ENCODE measurements around the gene ARG2.

The ARG2 gene

DNA sequence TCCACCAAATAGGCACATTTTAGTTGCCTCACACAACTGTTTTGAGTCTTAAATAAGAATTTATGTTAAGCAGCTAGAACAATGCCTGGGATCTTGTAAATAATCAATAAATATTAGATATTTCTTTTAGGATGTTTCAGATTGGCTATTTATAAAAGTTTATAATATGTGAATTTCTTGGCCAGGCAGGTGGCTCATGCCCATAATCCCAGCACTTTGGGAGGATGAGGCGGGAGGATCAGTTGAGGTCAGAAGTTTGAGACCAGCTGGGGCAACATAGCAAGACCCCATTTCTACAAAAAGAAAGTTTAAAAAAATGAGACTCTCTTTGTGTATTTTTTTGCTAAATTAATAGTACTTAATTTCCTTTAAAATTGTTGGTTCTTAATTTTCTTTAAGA, 21.8 kb downstream of the ARG2 start:
- no peak for FAIRE-seq

DNA sequence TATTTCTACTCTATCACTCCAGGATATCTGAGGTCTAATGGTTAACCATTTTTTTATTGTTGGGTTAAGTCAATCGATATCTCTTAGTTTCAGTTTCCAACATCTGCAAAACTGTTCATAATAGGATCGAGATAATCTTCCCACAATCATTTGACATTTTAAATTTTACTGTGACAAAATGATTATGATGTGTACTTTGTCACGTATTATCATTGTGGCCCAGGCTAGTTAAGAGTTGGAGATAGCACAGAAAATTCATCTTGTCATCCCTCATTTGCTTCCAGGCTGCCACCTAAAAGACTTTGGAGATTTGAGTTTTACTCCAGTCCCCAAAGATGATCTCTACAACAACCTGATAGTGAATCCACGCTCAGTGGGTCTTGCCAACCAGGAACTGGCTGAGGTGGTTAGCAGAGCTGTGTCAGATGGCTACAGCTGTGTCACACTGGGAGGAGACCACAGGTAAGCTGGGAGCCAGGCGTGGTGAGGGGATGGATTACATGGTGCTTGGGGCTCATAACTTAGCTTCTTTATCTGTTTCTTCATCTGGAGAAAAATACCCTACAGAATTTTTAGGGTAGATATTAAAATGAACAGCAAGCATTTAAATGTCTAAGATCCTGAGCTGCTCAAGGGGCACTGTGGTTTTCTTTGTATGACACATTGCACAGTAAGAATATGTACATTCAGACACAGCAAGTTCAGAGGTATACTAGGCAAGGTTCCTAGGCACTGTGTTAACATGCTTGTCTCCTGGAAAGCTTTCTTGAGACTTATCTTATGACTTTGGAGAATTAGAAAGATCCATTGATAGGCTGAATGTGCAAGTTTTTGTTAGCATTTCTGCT, 22.4 kb downstream of the ARG2 start:
- no peak for FAIRE-seq

DNA sequence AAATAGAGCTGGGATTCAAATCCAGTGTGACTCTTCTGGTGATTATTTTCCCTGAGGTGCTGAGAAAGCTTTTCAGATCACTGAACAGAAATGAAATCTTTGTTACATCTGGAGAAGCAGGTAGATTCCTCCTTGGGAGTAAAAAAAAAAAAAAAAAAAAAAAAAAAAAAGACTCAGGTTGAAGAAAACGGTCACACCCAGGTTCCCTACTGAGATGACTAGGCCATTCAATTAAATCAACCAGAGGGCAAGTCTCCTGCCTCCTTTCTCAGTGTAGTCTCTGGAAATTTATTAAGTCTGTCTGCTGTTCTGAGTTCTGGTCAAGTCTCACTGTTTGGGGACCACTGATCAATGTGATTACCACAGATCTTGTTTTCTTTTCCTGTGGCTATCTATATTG, 24.0 kb downstream of the ARG2 start:
- FAIRE-seq, result no peak

DNA sequence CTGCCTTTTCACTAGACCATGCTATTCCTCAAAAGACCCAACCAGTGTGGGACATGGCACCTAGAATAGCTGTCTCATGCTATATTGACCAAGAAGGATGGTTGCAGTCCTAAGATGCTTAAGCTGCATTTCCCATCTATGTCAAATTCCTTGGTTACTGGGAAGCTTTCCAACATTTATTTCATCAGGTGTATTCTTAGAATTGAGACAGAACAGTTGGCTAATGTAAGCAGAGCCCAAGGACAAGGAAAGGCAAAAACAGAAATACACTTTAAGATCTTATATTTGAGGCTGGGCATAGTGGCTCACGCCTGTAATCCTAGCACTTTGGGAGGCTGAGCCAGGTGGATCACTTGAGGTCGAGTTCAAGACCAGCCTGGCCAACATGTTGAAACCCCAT, 24.7 kb downstream of the ARG2 start:
- no peak for FAIRE-seq

DNA sequence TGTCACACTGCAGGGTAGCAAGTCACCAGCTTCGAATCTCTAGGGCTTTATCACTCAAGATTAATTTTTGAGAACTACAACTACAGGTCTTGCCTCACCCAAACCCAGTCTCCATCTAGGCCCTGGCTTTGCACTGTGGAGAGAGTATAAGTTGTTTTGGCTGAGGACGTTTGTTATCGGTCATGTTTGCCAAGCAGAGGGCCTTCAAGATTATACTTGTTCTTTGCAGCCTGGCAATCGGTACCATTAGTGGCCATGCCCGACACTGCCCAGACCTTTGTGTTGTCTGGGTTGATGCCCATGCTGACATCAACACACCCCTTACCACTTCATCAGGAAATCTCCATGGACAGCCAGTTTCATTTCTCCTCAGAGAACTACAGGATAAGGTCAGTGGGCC, 25.7 kb downstream of the ARG2 start:
- no peak for FAIRE-seq

DNA sequence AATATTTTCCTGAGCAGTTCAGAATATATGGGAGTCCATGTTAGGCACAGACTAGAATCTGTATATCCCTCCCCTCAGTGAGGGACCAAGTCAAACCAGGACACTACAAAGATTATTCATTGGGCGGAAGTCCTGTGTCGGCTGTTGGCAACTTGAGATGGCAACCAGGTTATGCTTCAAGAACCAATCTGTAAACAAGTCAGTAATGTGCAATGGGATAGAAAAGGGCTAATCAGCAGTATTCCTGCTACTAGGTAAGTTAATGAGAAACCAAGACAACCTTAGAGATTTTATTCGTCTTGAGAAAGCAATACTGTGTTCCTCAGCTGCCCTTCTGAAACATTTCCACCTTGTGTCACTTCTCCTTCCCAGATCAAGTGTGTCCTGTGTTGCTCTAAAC, 26.4 kb downstream of the ARG2 start:
- FAIRE-seq, result no peak

DNA sequence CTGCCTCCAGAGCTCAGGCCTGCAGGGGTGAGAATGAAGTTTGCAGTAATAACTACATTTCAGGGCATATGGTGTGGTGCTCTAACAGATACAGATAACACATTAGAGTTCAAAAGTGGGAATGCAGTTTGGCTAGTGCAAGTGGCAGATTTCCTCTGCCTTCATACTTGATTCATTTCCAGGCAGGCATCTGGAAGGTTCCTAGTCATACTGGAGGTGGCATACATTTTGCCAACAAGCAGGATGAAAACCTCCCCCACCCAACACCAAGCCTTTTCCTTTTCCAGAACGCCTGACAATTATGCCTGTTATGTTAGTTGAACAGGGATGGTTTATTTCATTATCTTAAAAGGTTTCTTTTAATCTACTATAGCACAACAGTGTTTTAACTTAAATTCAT, 30.4 kb downstream of the ARG2 start:
- FAIRE-seq, result no peak

DNA sequence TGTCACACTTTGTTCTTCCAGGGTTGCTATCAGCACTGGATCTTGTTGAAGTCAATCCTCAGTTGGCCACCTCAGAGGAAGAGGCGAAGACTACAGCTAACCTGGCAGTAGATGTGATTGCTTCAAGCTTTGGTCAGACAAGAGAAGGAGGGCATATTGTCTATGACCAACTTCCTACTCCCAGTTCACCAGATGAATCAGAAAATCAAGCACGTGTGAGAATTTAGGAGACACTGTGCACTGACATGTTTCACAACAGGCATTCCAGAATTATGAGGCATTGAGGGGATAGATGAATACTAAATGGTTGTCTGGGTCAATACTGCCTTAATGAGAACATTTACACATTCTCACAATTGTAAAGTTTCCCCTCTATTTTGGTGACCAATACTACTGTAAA, 31.0 kb downstream of the ARG2 start:
- no peak for FAIRE-seq

DNA sequence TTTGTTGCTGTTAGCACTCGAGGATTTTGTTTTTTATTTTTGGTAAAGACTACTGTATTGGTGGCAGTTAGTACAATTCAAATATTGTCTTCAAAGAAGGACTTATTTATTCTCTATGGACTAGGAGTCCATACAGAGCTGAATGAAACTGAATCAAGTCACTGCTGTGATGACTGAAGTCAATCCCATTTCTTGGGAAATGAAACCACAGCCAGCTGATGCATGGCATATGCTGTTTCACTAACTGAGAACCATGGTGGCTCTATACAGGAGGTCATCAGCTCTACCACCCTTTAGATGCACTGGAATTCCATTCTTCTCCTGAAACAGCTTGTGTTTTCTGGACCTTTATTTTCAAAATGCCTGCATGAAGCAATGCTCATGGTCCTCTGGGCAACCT, 32.5 kb downstream of the ARG2 start:
- no peak for FAIRE-seq

DNA sequence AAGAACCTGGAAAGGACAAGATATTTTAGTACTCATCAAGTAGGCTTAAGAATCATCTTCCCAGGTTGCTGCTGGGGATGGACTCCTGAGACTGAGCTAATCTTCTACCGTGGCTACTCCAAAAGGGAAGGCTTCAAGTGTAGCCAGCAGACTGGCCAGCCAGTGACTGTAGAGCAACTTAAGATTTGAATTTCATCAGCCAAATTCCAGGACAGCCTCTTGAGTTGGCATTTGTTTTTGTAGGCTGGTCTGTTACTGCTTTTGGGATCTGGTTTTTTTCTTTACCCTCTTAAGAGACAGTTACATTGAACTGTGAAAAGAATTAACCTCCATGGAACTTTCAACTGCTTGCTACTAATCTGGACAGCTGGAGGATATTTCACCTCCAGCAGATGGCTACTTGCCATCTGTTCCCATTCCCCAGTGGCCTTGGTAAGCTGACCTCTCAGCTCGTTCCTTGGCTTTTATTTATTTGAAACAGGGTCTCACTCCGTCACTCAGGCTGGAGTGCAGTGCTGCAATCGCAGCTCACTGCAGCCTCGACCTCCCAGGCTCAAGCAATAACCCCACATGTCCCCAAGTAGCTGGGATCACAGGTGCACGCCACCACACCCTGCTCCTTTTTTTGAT, 34.0 kb downstream of the ARG2 start:
- no peak for FAIRE-seq

DNA sequence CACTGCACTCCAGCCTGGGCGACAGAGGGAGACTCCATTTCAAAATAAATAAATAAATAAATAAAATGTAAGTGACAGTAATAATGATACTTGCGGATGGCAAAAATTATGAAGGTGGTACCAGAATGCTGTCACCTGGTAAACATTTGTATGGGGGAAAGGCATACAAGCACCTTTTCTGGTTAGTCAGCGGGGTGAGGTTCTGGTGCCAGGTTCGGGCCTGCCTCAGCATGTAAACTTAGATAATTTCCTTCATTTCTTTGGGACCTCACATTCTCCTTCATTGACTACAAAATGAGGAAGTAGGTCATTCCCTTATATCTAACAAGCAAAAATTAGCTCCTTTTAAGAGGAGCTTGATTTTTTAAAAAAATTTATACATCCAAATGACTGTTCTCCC, 43.9 kb downstream of the ARG2 start:
- no peak for FAIRE-seq

DNA sequence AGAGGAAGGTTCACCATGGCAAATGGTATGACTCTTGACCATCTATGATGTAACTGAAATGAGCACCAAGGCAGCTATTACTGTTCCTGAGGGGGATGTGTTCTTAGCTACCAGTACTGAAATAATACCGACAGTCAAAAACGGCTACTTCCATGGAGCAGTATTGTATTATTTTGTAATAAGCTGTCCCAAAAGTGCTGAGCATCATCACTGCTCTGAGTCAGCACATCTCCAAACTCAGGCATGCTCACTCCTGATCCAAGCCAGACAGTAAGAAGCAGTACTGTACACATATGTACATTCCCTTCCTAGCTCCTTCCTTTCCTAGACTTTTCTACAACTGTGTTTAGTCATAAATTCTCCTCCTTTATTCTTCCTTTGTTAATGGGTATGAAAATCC, 46.1 kb downstream of the ARG2 start:
- FAIRE-seq, result no peak

DNA sequence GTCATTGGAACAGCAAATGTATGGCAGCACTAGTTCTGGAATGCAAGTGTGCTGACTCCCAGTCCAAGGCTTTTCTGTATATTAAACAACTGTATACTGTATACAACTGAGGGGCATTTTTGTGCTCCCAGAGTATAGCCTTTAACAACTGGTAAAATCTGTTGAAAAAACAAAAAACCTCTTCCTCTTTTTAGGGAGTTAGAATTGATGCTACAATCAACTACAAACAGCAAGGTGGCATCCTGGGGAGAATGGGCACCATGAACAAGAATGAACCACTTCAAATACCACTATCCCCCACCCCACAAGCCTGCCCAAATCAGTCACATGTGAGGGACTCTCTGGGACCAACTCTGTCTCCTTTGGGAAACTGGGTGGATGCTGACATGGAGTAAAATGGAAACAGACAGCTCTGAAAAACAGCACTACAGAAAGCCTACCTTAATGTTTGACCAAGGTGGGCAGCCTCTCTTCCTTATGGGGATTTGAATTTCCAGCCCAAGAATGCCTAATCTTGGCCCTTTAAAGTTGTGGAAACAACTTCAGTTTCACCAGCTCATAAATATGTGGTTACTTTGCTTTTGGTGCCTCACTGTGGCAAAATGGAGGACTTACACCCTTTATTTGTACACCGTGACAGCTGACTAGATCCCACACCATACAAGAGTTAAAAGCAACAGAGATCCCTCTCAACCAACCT, 47.2 kb downstream of the ARG2 start:
- no peak for FAIRE-seq

DNA sequence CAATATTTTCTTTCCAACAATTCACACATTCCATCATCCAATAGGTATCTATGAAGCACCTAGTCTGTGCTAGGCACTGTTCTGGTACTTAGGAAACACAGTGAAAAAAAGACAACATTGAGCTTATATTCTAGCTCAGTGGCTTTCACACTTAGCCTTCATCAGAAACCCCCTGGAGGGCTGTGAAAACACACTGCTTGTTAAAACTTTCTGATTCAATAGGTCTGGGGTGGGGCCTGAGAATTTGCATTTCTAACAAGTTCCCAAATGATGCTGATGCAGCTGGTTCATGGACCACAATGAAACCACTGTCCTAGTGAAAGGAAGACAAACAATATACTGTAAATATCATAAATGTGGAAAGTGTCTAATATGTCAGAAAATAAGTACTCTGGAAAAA, 48.8 kb downstream of the ARG2 start:
- no peak for FAIRE-seq

DNA sequence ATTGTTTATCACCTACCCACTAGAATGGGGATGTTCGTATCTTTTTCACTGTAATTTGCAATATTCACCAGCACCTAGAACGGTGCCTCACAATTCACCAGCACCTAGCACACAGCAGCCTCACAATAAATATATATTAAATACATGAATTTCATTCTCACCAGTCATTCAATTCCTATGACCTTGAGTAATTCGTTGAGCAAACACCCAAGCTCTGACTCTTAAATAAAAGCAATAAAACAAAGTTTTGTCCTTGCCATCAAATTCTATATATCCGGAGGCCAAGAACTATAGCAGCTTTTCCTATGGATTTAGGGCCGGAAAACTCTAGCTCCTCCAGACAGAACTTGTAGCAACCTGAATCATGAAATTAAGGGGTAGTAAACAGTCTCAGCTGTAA, 53.7 kb downstream of the ARG2 start:
- no peak for FAIRE-seq

DNA sequence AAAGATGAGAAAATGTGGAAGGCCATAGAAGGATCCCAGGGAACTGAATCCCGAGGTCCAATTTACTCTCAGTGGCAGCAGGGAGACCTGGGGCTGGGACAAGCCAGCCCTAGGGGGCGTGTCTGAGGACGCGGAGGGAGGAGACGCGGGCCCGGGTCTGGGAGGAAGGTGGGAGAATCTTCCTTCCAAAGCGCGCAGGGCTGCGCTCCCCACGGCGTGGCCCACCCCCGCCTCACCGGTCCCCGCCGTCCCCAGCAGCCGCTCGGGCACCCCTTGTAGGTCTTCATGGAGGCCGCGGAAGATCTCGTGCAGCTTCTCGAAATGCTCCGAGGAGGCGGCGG, 54.4 kb downstream of the ARG2 start:
- FAIRE-seq, result no peak

DNA sequence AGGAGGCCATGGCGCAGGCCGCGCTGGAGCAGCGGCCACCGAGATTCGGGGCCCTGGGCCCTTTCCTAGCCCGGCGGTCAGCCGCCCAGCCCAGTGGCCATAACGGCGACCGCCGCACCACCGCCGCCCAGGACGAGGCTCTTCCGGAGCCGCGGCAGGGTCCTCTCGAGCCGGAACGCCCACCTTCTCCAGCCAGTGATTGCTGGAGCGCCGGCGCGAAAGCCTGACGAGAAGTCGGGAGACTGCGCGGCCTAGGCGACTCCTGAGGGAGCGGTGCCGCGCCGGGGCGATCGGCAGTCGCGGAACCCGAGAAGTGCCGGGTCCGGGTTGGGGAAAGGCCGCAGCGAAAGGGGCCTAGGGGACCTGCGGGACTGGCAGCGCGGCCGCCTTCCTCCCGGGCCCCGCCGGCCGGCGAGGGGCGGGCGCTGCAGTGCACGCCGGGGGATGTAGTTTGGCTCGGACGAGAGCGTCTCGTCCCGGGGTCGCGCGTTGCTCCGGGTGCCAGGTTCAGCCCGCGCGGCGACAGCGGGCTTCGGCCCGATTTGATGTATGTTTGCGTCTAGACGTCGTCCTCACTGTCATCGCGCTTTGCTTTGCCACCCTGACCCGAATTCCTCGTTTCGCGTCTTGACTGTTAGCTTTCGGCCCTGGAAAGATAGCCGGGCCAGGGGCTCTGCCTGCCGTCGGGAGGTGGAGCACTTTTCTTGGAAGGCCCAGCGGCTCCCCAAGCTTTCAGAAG, 54.9 kb downstream of the ARG2 start, which contains the start of gene VTI1B:
Gene VTI1B, minus strand, starts transcription at position 153 of the 739 bp plus-strand sequence. Its CDS starts 143 bp downstream, at position 10.
- FAIRE-seq, result no peak

DNA sequence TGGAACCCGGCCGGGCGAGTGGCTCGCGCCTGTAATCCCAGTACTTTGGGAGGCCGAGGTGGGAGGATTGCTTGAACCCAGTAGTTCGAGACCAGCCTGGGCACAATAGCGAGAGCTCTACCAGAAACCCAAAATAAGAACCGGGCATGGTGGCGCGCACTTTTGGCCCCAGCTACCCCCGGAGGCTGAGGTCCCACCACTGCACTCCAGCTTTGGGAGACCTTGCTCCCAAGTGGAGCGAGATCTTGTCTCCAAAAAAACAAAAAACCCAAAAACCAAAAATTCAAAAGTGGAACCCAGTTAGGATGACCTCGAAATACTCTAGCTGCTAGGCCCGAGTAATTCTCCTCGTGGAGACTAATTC, 55.5 kb downstream of the ARG2 start:
- no peak for FAIRE-seq

DNA sequence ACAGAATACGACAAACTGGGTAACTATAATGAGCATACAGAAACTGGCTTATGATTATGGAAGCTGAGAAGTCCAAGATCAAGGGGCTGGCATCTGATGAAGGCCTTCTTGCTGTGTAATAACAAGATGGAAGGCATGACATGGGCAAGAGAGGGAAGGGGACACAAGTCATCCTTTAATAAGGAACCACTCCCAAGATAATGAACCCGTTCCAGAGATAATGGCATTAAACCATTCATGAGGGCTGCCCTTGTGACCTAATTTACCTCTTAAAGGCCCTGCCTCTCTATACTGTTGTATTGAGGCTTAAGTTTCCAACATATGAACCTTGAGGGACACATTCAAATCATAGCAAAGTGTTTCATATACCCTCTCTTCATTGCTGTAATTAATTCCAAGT, 59.3 kb downstream of the ARG2 start:
- no peak for FAIRE-seq

DNA sequence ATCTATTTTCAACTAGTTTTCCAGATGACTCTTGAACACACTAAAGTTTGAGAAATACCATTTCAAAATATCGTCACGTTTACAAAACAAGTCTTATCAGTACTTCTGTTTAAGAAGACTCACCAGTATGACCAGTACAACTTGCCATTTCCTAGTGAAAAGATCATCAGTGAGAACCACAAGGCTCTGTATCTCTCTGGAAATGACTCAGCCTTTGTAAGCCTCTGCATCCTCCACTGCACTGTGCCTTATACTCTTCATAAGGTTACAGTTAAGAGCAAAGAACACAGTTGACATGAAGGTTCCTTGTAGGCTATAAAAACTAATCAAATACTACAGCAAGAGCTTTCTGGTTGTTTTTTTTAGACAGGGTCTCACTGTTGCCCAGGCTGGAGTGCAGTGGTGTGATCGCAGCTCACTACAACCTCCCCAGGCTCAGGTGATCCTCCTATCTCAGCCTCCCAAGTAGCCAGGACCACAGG, 60.4 kb downstream of the ARG2 start:
- no peak for FAIRE-seq

DNA sequence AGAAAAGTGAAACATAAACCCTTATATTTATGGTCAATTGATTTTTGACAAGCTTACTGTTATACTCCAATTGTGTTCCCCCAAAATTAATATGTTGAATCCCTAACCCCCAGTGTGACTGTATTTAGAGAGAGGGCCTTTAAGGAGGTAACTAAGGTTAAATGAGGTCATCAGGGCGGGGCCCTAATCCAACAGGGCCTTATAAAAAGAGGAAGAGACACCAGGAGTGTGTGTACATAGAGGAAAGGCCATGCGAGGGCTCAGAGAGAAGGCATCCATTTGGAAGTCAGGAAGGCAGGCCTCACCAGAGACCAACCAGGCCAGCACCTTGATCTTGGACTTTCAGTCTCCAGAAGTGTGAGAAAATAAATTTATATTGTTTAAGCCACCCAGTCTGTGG, 61.2 kb downstream of the ARG2 start:
- FAIRE-seq, result no peak

DNA sequence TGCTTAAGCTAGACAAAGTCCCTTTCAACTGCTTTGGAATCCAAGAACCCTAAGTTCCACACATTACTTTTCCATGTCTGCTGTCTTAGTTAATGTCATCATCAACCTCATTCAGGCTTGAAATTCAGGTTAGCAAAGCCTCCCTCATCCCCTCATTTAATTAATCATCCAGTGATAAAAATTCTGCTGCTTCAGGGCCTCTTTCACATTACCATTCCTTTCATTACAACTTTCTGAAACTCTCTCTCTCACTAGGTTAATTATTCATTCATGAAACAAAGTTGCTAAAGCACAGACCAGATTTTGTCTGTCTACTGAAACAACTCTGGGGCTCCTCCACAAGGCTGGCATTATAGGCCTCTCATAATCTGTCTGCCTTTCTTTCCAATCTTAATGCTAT, 64.1 kb downstream of the ARG2 start:
- no peak for FAIRE-seq

DNA sequence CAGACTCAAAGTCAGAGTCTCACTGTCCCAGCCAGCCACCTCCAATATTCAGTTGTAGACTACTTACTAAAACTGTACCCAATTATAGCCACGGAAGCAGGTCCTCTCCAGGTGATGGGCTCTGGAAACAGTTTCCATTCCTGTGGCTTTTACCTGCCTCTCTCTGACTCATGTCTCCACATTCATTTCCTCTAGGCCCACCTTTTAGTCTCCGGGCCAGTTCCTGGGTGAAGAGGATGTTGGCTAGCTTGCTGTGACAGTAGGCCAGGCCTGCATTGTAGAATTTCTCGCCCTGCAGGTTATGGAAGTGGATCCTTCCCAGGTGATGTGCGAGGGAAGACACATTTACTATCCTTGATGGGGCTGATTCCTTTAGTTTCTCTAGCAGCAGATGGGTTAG, 70.3 kb downstream of the ARG2 start:
- no peak for FAIRE-seq

Data from colon (tissue), 2 donors.